GM12892 (cell line): Measurements from ENCODE around the gene ETV1.

Source experiments
- DNase-seq: peaks from one replicate; pipeline ENCODE4 v3.0.0; 2011; ENCODE audit not compliant: insufficient read length
- FAIRE-seq: peaks from 2 replicates; lab custom pipeline; 2011; peaks lifted over from hg19 to GRCh38; lab: Jason Lieb, UNC
- POLR2A ChIP-seq: IDR thresholded peaks from 2 replicates; pipeline ENCODE4 v1.6.1; 2011; ENCODE audit warnings: low read depth, low read length, control low read depth
- POLR2AphosphoS5 ChIP-seq: IDR thresholded peaks from 2 replicates; pipeline ENCODE4 v1.6.1; 2011; ENCODE audit warnings: low read depth, low read length, control low read depth
- TAF1 ChIP-seq: IDR thresholded peaks from 2 replicates; pipeline ENCODE4 v1.6.1; 2011; ENCODE audit warnings: low read depth, mild to moderate bottlenecking, control low read depth, low read length, borderline replicate concordance

Gene ETV1

DNA sequence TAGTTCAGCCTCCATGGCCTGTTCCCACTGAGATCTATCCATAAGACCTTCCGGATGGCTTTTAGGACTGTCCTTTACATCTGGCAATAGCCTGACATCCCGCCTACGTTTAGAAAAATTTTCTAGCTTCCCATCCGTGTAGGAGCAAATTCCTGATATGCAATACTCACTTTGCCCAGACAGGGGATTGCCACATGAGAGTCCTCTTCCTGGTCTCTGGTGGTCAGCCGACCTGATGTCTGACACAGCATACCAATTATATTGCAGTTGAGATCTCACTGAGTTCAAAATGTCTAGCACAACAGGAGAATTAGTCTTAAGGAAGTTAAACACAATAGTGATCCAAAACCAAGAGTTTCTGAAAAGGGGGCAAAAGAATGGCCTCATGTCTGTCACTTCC, 9.4 kb upstream of the ETV1 start:
- FAIRE-seq (no peak), DNase-seq (no peak)
- no peak for TF ChIP-seq POLR2A
- TF ChIP-seq POLR2AphosphoS5: no peak
- no peak for TF ChIP-seq TAF1

DNA sequence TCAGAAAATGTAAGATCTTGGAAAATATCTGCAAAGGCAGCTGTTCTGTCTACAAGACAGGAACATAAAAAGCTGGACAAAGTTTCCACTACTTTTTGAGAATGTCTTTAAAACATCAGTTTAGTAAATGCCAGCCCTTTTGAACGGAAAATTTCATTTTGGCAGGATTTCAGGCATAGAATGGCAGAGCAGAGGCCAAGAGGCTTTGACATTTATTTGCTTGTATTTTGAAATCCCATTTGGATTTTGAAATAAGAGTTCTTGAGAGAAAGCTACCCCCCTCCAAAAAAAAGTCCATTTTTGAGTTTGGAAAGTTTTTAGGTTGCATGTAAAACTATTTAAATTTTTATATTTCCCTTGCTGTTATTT, 3.1 kb upstream of the ETV1 start:
- TF ChIP-seq POLR2A (no peak), TAF1 (no peak), POLR2AphosphoS5 (no peak)
- FAIRE-seq: no peak

DNA sequence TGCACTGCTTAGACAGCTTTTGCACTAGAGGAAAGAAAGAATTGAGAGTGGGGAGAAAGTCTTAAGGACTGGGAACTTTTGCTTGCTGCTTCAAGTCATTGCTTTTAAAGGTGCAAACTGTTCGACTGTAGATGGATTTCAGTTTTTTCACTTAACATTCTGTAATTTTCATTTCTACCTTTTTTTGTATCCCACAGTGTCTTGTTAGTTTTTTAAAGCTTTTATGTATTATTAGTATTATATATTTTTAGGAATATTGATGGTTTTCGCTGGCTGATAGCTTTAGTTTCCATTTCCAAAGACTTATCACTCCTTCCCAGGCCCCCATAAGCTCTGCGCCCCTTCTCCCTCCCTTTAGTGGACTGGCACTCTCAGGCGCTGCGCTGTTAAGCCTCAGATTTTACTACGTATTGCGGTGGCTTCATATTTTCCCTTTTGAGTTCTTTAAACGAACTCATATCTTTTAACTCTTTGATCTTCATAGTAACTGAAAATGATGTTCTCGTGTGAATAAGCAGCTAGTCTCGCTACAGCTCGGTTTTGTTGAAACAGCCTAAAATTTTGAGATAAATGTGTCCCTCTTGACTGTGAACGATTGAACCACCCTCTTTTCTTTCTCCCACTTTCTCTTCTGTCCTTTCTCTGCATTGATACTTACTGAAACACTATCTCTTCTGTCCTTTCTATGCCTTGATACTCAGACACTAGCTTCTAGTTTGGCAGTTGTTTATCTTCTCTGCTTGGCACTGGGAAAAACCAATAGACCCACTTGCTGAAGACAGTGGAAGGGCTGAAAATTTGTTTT, 2.5 kb upstream of the ETV1 start:
- TF ChIP-seq POLR2AphosphoS5 (no peak), TAF1 (no peak), POLR2A (no peak)
- DNase-seq (no peak), FAIRE-seq (no peak)

More for the DNA sequence above, 3.1 kb upstream of the ETV1 start:
- DNase-seq: no peak

DNA sequence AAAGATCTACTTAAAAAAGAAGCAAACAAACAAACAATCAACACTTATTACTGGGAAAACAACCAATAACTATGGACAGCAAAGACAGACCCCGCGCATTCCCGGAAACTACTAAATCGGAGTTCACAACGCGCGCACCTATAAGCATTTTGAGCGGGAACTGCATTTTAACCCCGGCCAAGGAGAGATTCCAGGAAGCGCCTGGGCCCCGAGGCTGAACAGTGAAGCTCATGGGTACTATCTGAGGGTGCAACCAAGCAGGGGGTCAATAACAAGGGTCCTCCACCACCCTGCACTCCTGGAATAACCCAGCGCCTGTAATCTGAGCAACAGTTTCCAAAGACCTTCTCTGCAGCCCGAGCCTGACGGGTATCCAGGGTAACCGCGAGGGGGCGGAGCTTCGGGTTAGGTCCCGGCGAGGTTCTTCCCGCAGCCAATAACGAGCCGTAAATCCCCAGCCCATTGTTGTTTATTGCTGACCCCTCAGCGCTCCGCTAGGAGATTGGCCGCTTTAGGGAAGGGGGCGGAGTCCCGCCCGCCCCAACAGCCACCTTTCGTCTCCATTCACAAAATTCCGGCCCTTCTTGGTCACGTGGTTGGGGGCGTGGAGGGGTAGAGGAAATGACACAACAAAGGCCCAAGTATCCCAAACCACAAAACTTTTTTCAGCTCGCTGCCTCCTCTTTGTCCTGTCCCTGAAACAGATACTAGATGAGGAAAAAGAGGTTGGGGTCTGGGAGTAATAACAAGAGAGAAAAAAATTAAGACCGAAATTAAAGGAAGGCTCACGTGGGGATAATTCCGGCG, 1.7 kb upstream of the ETV1 start:
- TF ChIP-seq POLR2A (no peak), POLR2AphosphoS5 (no peak), TAF1 (no peak)
- FAIRE-seq (peak; percentile 62), DNase-seq (no peak)

DNA sequence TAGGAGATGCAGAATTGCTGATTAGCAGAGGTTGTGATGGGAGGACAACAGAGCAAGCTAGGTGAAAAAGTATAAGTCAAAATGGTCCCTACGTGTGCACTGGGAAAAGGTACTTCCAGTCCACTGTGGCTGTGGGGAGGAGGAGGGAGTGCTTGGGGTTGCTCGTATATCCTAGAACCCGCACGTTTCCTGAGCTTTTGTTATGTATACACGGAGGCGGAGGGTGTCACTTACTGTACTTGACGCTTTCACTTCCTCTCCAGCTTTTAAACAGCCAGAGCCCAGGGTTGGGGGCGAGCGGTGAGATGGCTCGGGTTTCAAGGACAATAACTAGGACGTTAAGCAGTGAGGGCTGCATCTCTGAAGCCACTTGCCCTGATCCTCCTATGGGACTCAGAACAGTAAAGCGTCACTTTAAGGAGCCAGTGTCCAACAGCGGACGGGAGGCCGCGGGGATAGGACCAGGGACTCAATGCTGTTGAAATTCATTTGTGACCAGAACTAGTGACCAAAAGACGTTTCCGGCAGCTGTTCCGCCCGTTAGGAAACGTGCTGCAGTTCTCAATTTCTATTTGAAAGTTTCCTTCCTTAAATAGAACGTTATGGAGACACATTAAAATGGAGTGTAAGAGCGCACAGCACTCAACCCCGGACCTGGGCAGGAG, 985 bp upstream of the ETV1 start:
- no peak for FAIRE-seq

DNA sequence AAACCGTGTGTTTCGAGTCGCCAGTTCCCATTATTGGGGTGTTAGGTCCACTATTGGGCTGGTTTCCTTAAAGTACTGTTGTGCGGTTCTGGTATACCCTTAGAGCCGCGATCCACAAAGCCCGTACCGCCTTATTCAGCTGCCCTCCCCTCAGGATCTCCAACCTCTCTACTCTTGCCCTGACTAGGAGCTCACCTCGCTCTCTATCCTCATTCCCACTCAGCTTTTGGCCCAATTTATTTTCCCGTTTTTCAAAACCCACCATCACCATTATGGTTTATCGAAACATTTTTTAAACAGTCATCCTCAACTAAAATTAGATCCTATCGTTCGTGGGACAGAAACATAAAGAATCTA, 461 bp upstream of the ETV1 start:
- FAIRE-seq: peak; percentile 38
- TF ChIP-seq POLR2A (no peak), POLR2AphosphoS5 (no peak), TAF1 (no peak)
- DNase-seq: no peak

More for the DNA sequence above, 985 bp upstream of the ETV1 start:
- DNase-seq: no peak
- TF ChIP-seq POLR2AphosphoS5 (no peak), TAF1 (no peak), POLR2A (no peak)

DNA sequence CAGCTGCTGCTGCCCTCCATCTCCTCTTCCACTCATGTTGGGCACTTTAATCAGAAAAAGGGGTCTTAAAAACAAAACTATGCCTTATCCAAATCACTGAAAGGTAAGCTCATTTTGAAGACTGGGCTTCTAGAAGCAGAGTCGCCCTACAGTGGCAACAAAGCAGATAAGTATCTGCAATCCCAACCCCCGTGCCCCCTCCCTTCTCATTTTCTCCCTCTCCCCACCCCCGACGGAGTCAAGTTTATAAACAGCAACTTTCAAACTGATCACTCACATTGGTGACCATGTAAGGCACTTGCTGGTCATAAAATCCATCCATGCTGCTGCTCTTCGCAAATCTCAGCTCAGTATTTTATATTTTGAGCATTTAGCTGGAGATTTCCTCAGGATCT, 738 bp downstream of the ETV1 start:
- TF ChIP-seq TAF1: no peak
- TF ChIP-seq POLR2A: no peak
- no peak for TF ChIP-seq POLR2AphosphoS5
- DNase-seq: no peak
- no peak for FAIRE-seq

DNA sequence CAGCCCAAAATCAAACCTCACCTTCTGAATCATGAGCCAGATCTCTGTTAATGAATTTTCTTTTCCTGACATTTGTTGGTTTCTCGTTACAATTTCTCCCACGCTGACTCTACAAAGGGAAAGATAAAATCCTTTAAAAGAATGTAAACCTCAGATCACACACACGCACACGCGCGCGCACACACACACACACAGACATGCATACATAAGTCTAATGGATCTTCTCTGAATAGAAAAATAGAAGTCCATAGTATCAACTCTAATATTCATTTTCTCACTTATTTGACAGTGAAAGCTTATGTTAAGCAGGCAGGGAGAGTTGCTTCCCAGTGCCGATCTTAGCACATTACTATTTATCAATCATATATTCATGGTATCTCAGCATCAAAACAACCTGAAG, 1.4 kb downstream of the ETV1 start:
- no peak for DNase-seq
- no peak for FAIRE-seq
- TF ChIP-seq TAF1: no peak
- no peak for TF ChIP-seq POLR2AphosphoS5
- TF ChIP-seq POLR2A: no peak

DNA sequence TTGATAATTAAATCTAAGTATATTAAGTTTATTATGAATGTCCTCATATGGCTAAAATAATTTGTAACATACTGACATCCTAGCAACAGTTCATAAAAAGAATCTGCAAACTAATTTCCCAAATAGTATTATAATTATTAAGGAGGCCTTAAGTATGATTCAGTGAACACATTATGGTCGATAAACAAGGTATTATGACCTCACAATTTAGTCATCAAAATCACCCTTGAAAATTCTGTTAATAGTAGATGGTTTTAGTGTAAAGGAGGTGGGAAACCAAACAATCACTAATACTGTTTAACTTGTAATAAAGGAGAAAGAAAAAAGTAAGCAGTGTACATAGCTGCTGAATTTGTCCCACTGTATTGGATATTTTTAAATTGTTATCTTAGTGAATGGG, 2.1 kb downstream of the ETV1 start:
- no peak for DNase-seq
- TF ChIP-seq TAF1 (no peak), POLR2A (no peak), POLR2AphosphoS5 (no peak)
- no peak for FAIRE-seq

DNA sequence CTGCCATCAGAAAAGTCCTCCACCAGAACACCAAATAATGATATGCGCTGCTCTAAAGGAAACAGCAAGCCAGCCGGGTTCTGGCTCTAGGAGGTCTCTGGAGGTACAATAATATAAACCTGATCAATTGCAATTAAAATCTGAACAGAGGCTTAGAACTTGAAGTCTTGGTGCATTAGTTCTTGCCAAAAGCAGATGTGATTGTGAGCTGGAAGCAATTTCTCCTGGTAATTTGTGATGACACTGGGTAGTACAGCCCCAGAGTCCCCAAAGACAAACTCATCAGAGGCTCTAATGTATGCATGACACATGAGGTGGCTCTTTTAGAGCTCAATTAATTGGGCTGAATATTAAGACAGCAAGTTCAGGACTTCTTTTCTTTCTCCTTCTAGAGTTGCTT, 3.3 kb downstream of the ETV1 start:
- TF ChIP-seq TAF1 (no peak), POLR2AphosphoS5 (no peak), POLR2A (no peak)
- FAIRE-seq: no peak
- no peak for DNase-seq

DNA sequence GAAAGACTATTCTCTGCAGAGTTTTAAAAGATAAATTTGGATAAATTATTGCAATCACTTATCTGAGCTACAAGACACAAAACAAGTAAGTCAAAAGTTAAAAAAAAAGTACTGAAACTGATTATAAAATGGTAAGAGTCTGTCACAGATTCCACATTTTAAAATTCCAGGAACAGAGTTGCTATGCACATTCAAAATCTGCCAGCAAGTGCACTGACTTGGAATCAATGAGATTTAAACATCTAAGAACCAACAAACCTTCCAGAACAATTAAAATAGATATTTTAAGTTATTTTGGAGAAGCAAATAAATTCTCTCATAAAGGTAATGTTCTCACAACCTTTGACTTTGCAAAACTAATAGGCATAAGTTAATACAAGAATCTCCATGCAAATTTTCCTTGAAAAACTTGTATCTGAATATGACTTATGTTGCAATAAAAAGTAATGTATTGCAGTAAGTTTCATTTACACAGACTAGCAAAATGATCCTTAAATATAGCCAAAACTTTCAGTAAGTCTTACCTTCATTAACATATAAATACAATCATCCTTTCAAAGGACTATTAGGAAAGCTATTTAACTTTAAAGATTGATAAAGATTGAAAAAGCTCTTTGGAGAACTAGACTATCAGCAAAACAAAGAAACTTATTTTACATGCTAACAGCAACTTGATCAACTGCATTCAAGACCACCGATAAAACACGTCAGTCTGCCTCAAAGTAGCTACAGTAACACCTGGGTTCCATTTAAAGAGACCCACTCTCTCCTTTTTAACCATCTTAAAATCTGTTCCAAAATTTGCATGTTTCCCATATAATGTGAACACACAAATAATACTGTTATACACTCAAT, 4.4 kb downstream of the ETV1 start:
- DNase-seq: no peak
- no peak for FAIRE-seq

DNA sequence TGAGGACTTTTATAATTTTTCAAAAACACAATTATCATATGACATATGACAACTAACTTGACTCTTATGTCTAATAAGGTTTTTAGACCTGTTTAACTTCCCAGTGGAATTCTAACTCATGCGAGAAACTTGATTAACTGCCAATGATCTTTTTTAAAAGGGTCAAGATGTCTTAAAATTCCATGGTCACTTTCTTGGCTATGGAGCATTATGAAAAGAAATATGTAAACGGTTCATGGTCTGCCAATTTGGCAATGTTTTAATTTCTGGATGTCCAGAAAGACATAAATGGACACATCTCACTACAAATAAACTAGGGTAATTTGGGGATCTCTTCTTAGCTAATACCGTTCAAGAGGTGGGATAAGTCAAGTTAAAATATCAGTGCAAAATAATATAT, 5.4 kb downstream of the ETV1 start:
- DNase-seq (no peak), FAIRE-seq (no peak)

More for the DNA sequence above, 4.4 kb downstream of the ETV1 start:
- no peak for TF ChIP-seq POLR2A
- TF ChIP-seq TAF1: no peak
- no peak for TF ChIP-seq POLR2AphosphoS5

More for the DNA sequence above, 5.4 kb downstream of the ETV1 start:
- TF ChIP-seq POLR2AphosphoS5: no peak
- no peak for TF ChIP-seq POLR2A
- TF ChIP-seq TAF1: no peak
